OCI-LY1 (cell line): ENCODE results near the gene REX1BD.

Source experiments
- EZH2 ChIP-seq: fragments of 200-600 bp; sonication (generic), shearing (Covaris generic); IDR thresholded peaks from 2 replicates; pipeline ENCODE4 v1.8.0; 2017; ENCODE audit warnings: borderline replicate concordance, mixed run types, mild to moderate bottlenecking, antibody characterized with exemption, low read length, moderate library complexity, mixed read lengths
- TF ChIP-seq, protein P1 (sequence below): fragments of 200-600 bp; sonication (generic), shearing (Covaris generic); IDR thresholded peaks from 2 replicates; pipeline ENCODE4 v1.5.1; 2017; ENCODE audit warnings: mild to moderate bottlenecking, antibody characterized with exemption, low read length, moderate library complexity, mixed read lengths

DNA sequence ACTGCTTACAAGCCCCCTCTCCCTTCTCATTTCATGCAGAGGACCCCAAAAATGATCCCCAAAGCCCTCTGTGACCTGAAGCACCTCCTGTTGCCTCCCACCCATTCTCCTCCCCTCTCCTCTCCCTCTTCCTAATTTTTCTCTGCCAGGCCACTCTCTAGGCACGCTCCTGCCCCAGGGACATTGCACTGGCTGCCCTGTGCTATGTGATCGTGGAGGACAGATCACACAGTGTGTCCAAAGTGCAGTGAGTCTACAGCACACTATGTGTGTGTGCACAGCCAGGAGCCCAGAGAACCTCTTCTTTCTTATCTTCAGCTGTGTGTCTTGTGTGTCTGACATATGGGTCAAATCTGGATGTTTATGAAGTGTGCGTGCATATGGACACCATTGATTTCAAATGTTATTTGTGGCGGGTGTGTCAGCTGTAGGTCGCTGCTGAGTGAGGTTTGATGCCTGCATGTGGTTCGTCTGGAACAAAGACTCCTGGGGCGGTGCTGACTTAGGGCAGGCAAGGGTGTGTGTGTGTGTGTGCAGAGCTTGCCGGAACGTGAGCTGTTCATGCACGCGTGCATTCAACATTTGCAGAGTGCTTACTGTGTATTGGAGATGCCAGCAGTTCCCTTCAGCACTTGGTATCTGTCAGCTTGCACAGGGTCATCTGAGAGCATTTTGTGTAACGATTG lies 46.2 kb downstream of the REX1BD start:
- TF ChIP-seq, protein P1, sequence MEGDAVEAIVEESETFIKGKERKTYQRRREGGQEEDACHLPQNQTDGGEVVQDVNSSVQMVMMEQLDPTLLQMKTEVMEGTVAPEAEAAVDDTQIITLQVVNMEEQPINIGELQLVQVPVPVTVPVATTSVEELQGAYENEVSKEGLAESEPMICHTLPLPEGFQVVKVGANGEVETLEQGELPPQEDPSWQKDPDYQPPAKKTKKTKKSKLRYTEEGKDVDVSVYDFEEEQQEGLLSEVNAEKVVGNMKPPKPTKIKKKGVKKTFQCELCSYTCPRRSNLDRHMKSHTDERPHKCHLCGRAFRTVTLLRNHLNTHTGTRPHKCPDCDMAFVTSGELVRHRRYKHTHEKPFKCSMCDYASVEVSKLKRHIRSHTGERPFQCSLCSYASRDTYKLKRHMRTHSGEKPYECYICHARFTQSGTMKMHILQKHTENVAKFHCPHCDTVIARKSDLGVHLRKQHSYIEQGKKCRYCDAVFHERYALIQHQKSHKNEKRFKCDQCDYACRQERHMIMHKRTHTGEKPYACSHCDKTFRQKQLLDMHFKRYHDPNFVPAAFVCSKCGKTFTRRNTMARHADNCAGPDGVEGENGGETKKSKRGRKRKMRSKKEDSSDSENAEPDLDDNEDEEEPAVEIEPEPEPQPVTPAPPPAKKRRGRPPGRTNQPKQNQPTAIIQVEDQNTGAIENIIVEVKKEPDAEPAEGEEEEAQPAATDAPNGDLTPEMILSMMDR: no peak
- TF ChIP-seq EZH2: no peak
